ENCODE measurements around the gene ITGA1.
"Not testable (repeated sequence)": the region's sequence is repeated elsewhere in the genome, so short reads cannot be mapped to it uniquely, and the experiment has no call there.

The ITGA1 gene

GRCh38 chr5:52956915-52957747 is 169.4 kb downstream of the ITGA1 start:
- no peak for TF ChIP-seq CTCF (IDR thresholded peaks at IDR 0.05; ENCODE audit: low read depth, low read length)
- no peak overlapping the region for H3K4me3 ChIP-seq (ENCODE audit: low read depth, low read length)

- no peak for TF ChIP-seq CTCF (IDR thresholded peaks at IDR 0.05; ENCODE audit: low read depth, low read length)
- H3K4me3 ChIP-seq (ENCODE audit: low read depth, low read length): no peak overlapping the region
These were observed 173.6 kb downstream of the ITGA1 start for GRCh38 chr5:52961274-52961681.

- no peak overlapping the region for H3K4me3 ChIP-seq (ENCODE audit: low read depth, low read length)
- no peak for TF ChIP-seq CTCF (IDR thresholded peaks at IDR 0.05; ENCODE audit: low read depth, low read length)
These were observed 175.9 kb downstream of the ITGA1 start for GRCh38 chr5:52963636-52964035.

- no peak for TF ChIP-seq CTCF (IDR thresholded peaks at IDR 0.05; ENCODE audit: low read depth, low read length)
- no peak overlapping the region for H3K4me3 ChIP-seq (ENCODE audit: low read depth, low read length)
These were observed 176.4 kb downstream of the ITGA1 start for GRCh38 chr5:52964138-52964537.

GRCh38 chr5:52976157-52976556 is 188.4 kb downstream of the ITGA1 start:
- not testable (repeated sequence) for H3K4me3 ChIP-seq (ENCODE audit: low read depth, low read length)

GRCh38 chr5:52977264-52977897 is 189.7 kb downstream of the ITGA1 start:
- no peak for TF ChIP-seq CTCF (IDR thresholded peaks at IDR 0.05; ENCODE audit: low read depth, low read length)
- H3K4me3 ChIP-seq (ENCODE audit: low read depth, low read length): no peak overlapping the region

GRCh38 chr5:52981507-52981906 is 193.8 kb downstream of the ITGA1 start:
- TF ChIP-seq CTCF (IDR thresholded peaks at IDR 0.05; ENCODE audit: low read depth, low read length): no peak
- no peak overlapping the region for H3K4me3 ChIP-seq (ENCODE audit: low read depth, low read length)
